Measurements from ENCODE around the gene C20orf96.

The C20orf96 gene

GRCh38 chr20:295804-296203, 5.3 kb upstream of the C20orf96 start:
- Histone ChIP-seq H3K4me1 (ENCODE audit: insufficient read depth, low read length) (peaks cover 15% of the 10 kb centered on the region; the same call in 1 of the 2 replicates), H3K4me3 (ENCODE audit: low read length) (no peak overlapping the region)

GRCh38 chr20:294602-295001, 4.1 kb upstream of the C20orf96 start:
- Histone ChIP-seq H3K4me3 (ENCODE audit: low read length) (no peak overlapping the region), H3K27me3 (ENCODE audit: insufficient read depth, low read length) (peaks cover 53% of the 10 kb centered on the region), H3K27ac (ENCODE audit: low read length) (no peak overlapping the region), H3K9me3 (ENCODE audit: insufficient read depth, low read depth, low read length) (no peaks in the 10 kb centered on the region), H3K9ac (ENCODE audit: low read depth, low read length) (no peak overlapping the region), H3K36me3 (ENCODE audit: insufficient read depth, low read depth, low read length) (no peaks in the 10 kb centered on the region; the same call in 1 of the 2 replicates), H3K4me1 (ENCODE audit: insufficient read depth, low read length) (peaks cover 6% of the 10 kb centered on the region; the same call in 1 of the 2 replicates)

More at GRCh38 chr20:295804-296203, 5.3 kb upstream of the C20orf96 start:
- Histone ChIP-seq H3K36me3 (ENCODE audit: insufficient read depth, low read depth, low read length) (peaks cover 3% of the 10 kb centered on the region; the same call in 1 of the 2 replicates), H3K27ac (ENCODE audit: low read length) (no peak overlapping the region), H3K27me3 (ENCODE audit: insufficient read depth, low read length) (peaks cover 53% of the 10 kb centered on the region), H3K9me3 (ENCODE audit: insufficient read depth, low read depth, low read length) (no peaks in the 10 kb centered on the region), H3K9ac (ENCODE audit: low read depth, low read length) (no peak overlapping the region)

GRCh38 chr20:289693-290083, 862 bp downstream of the C20orf96 start:
- Histone ChIP-seq H3K4me3 (ENCODE audit: low read length) (peak overlapping the region; percentile 99), H3K9ac (ENCODE audit: low read depth, low read length) (peak overlapping the region; percentile 95), H3K9me3 (ENCODE audit: insufficient read depth, low read depth, low read length) (no peaks in the 10 kb centered on the region), H3K27me3 (ENCODE audit: insufficient read depth, low read length) (peaks cover 31% of the 10 kb centered on the region), H3K27ac (ENCODE audit: low read length) (peak overlapping the region; percentile 72), H3K4me1 (ENCODE audit: insufficient read depth, low read length) (peaks cover 3% of the 10 kb centered on the region; the same call in 1 of the 2 replicates), H3K36me3 (ENCODE audit: insufficient read depth, low read depth, low read length) (no peaks in the 10 kb centered on the region)

- peak overlapping the region; percentile 99 for H3K4me3 ChIP-seq (ENCODE audit: low read length)
- peak overlapping the region; percentile 95; the same call in 1 of the 2 replicates for H3K9ac ChIP-seq (ENCODE audit: low read depth, low read length)
Measured at GRCh38 chr20:288956-289692, 1.4 kb downstream of the C20orf96 start.

GRCh38 chr20:286508-286907, 4.0 kb downstream of the C20orf96 start:
- Histone ChIP-seq H3K36me3 (ENCODE audit: insufficient read depth, low read depth, low read length) (no peaks in the 10 kb centered on the region; the same call in 1 of the 2 replicates), H3K27ac (ENCODE audit: low read length) (no peak overlapping the region), H3K9ac (ENCODE audit: low read depth, low read length) (no peak overlapping the region), H3K4me3 (ENCODE audit: low read length) (no peak overlapping the region), H3K9me3 (ENCODE audit: insufficient read depth, low read depth, low read length) (no peaks in the 10 kb centered on the region), H3K4me1 (ENCODE audit: insufficient read depth, low read length) (peaks cover 3% of the 10 kb centered on the region; the same call in 1 of the 2 replicates), H3K27me3 (ENCODE audit: insufficient read depth, low read length) (peaks cover 14% of the 10 kb centered on the region)

More at GRCh38 chr20:288956-289692, 1.4 kb downstream of the C20orf96 start:
- no peaks in the 10 kb centered on the region for H3K9me3 ChIP-seq (ENCODE audit: insufficient read depth, low read depth, low read length)
- no peak overlapping the region for H3K27ac ChIP-seq (ENCODE audit: low read length)
- H3K27me3 ChIP-seq (ENCODE audit: insufficient read depth, low read length): peaks cover 27% of the 10 kb centered on the region
- peaks cover 3% of the 10 kb centered on the region; the same call in 1 of the 2 replicates for H3K4me1 ChIP-seq (ENCODE audit: insufficient read depth, low read length)
- no peaks in the 10 kb centered on the region for H3K36me3 ChIP-seq (ENCODE audit: insufficient read depth, low read depth, low read length)

- no peak overlapping the region for H3K4me3 ChIP-seq (ENCODE audit: low read length)
- peaks cover 11% of the 10 kb centered on the region; the same call in 1 of the 2 replicates for H3K27me3 ChIP-seq (ENCODE audit: insufficient read depth, low read length)
- H3K4me1 ChIP-seq (ENCODE audit: insufficient read depth, low read length): no peaks in the 10 kb centered on the region
- H3K36me3 ChIP-seq (ENCODE audit: insufficient read depth, low read depth, low read length): peaks cover 5% of the 10 kb centered on the region; the same call in 1 of the 2 replicates
- H3K9ac ChIP-seq (ENCODE audit: low read depth, low read length): no peak overlapping the region
- H3K27ac ChIP-seq (ENCODE audit: low read length): no peak overlapping the region
- H3K9me3 ChIP-seq (ENCODE audit: insufficient read depth, low read depth, low read length): no peaks in the 10 kb centered on the region
Measured at GRCh38 chr20:284172-284571, 6.4 kb downstream of the C20orf96 start.

GRCh38 chr20:278607-279571, 11.7 kb downstream of the C20orf96 start:
- H3K27ac ChIP-seq (ENCODE audit: low read length): no peak overlapping the region
- H3K27me3 ChIP-seq (ENCODE audit: insufficient read depth, low read length): peaks cover 11% of the 10 kb centered on the region; the same call in 1 of the 2 replicates
- H3K9me3 ChIP-seq (ENCODE audit: insufficient read depth, low read depth, low read length): no peaks in the 10 kb centered on the region
- peak overlapping the region; percentile 43; the same call in 1 of the 2 replicates for H3K4me3 ChIP-seq (ENCODE audit: low read length)
- H3K9ac ChIP-seq (ENCODE audit: low read depth, low read length): no peak overlapping the region
- no peaks in the 10 kb centered on the region for H3K4me1 ChIP-seq (ENCODE audit: insufficient read depth, low read length)
- H3K36me3 ChIP-seq (ENCODE audit: insufficient read depth, low read depth, low read length): peaks cover 35% of the 10 kb centered on the region

- no peaks in the 10 kb centered on the region for H3K4me1 ChIP-seq (ENCODE audit: insufficient read depth, low read length)
- H3K27ac ChIP-seq (ENCODE audit: low read length): no peak overlapping the region
- peak overlapping the region; percentile 43; the same call in 1 of the 2 replicates for H3K4me3 ChIP-seq (ENCODE audit: low read length)
- H3K9ac ChIP-seq (ENCODE audit: low read depth, low read length): no peak overlapping the region
- no peaks in the 10 kb centered on the region for H3K9me3 ChIP-seq (ENCODE audit: insufficient read depth, low read depth, low read length)
- H3K27me3 ChIP-seq (ENCODE audit: insufficient read depth, low read length): peaks cover 11% of the 10 kb centered on the region; the same call in 1 of the 2 replicates
- H3K36me3 ChIP-seq (ENCODE audit: insufficient read depth, low read depth, low read length): peaks cover 35% of the 10 kb centered on the region
Measured at GRCh38 chr20:278181-278580, 12.4 kb downstream of the C20orf96 start.

GRCh38 chr20:277496-277781, 13.1 kb downstream of the C20orf96 start:
- Histone ChIP-seq H3K36me3 (ENCODE audit: insufficient read depth, low read depth, low read length) (peaks cover 35% of the 10 kb centered on the region), H3K27me3 (ENCODE audit: insufficient read depth, low read length) (peaks cover 11% of the 10 kb centered on the region; the same call in 1 of the 2 replicates), H3K9ac (ENCODE audit: low read depth, low read length) (no peak overlapping the region), H3K4me3 (ENCODE audit: low read length) (no peak overlapping the region), H3K27ac (ENCODE audit: low read length) (no peak overlapping the region), H3K4me1 (ENCODE audit: insufficient read depth, low read length) (no peaks in the 10 kb centered on the region), H3K9me3 (ENCODE audit: insufficient read depth, low read depth, low read length) (no peaks in the 10 kb centered on the region)

- Histone ChIP-seq H3K4me1 (ENCODE audit: insufficient read depth, low read length) (no peaks in the 10 kb centered on the region), H3K27ac (ENCODE audit: low read length) (no peak overlapping the region), H3K4me3 (ENCODE audit: low read length) (no peak overlapping the region), H3K9ac (ENCODE audit: low read depth, low read length) (no peak overlapping the region), H3K9me3 (ENCODE audit: insufficient read depth, low read depth, low read length) (no peaks in the 10 kb centered on the region), H3K36me3 (ENCODE audit: insufficient read depth, low read depth, low read length) (peaks cover 35% of the 10 kb centered on the region), H3K27me3 (ENCODE audit: insufficient read depth, low read length) (peaks cover 7% of the 10 kb centered on the region; the same call in 1 of the 2 replicates)
Measured at GRCh38 chr20:276620-277495, 13.7 kb downstream of the C20orf96 start.

GRCh38 chr20:275791-276190, 14.8 kb downstream of the C20orf96 start:
- peaks cover 34% of the 10 kb centered on the region for H3K36me3 ChIP-seq (ENCODE audit: insufficient read depth, low read depth, low read length)
- H3K27ac ChIP-seq (ENCODE audit: low read length): no peak overlapping the region
- no peak overlapping the region for H3K9ac ChIP-seq (ENCODE audit: low read depth, low read length)
- no peaks in the 10 kb centered on the region for H3K9me3 ChIP-seq (ENCODE audit: insufficient read depth, low read depth, low read length)
- H3K4me1 ChIP-seq (ENCODE audit: insufficient read depth, low read length): no peaks in the 10 kb centered on the region
- H3K4me3 ChIP-seq (ENCODE audit: low read length): no peak overlapping the region
- no peaks in the 10 kb centered on the region for H3K27me3 ChIP-seq (ENCODE audit: insufficient read depth, low read length)

All from iPS-20b (cell line).